ENCODE results near the gene IRF5.
"Not testable (repeated sequence)": the region's sequence is repeated elsewhere in the genome, so short reads cannot be mapped to it uniquely, and the experiment has no call there.

The IRF5 gene

GRCh38 chr7:128954830-128955802 is 17.4 kb downstream of the IRF5 start:
- DNase-seq (ENCODE audit: insufficient read length, low spot score) = no peak
- no peak for FAIRE-seq

GRCh38 chr7:128955981-128956380 is 18.3 kb downstream of the IRF5 start:
- FAIRE-seq (no peak), DNase-seq (ENCODE audit: insufficient read length, low spot score) (no peak)

DNA sequence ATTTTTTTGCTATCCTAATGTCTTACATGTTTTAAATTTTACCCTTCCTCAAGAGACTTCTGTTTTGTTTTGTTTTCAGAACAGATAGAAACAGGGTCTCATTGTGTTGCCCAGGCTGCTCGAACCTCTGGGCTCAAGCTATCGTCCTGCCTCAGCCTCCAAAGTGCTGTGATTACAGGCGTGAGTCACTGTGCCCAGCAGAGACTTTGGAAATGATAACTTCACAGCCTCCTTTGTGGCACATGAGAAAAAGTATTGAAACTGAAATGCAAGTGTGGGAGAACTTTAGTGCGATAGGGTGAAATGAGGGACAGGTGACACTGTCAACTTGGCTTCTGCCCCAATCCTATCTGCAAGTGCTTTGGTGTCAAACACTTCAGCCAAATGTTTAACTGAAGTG is 21.6 kb downstream of the IRF5 start:
- DNase-seq (ENCODE audit: insufficient read length, low spot score) (no peak), FAIRE-seq (no peak)

- DNase-seq (ENCODE audit: insufficient read length, low spot score) (no peak), FAIRE-seq (no peak)
Observed at GRCh38 chr7:128961030-128961659, 23.4 kb downstream of the IRF5 start.

DNA sequence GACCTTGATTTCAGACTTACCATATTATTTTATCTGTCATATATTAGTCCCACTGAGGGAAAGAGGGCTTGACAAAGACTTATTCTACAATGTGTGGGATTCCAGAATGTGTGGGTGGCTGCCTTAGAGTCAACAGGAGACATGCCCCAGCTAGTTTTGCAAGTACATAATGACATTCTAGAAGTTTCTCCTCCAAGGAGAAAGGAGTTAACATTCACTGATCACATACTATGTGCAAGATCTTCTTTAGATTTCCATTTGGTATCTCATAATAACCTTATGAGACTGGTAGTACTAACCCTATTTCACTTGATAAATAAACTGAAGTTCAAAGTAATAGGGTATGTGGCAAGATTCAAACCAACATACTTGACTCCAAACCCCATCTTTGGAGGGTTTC is 25.2 kb downstream of the IRF5 start:
- FAIRE-seq = no peak
- DNase-seq (ENCODE audit: insufficient read length, low spot score) = no peak

DNA sequence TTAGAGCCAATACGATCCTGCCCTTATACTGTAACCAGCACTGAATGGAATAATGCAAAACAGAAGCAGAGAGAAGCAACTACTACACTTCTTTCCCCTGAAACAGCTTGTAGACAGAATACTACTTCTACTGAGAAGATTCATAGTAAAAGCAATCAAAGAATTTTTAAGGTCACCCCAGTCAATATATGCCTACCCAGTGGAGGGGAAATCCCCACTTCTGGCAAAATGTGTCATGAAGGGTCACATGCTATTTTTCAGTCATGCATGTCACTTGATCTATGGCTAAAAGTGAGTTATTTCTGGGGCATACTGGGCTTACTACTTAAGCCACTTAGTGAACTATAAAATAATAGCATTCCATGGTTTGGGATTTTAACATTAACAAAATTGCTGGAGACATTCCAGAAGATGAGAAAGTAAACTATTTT is 25.6 kb downstream of the IRF5 start:
- DNase-seq (ENCODE audit: insufficient read length, low spot score) = no peak
- FAIRE-seq = no peak

DNA sequence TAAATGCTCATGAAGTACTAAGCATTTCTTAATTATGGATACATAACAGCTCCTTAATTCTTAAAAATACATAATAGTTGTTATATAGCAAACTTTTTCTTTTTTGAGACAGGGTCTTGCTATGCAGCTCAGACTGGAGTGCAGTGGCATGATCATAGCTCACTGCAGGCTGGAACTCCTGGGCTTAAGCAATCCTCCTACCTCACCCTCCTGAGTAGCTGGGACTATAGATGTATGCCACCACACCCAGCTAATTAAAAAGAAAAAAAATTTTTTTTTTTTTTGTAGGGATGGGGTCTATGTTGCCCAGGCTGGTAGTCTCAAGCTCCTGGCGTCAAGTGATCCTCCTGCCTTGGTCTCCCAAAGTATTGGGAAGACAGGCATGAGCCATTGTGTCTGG is 30.9 kb downstream of the IRF5 start:
- DNase-seq (ENCODE audit: insufficient read length, low spot score) = no peak
- no peak for FAIRE-seq

DNA sequence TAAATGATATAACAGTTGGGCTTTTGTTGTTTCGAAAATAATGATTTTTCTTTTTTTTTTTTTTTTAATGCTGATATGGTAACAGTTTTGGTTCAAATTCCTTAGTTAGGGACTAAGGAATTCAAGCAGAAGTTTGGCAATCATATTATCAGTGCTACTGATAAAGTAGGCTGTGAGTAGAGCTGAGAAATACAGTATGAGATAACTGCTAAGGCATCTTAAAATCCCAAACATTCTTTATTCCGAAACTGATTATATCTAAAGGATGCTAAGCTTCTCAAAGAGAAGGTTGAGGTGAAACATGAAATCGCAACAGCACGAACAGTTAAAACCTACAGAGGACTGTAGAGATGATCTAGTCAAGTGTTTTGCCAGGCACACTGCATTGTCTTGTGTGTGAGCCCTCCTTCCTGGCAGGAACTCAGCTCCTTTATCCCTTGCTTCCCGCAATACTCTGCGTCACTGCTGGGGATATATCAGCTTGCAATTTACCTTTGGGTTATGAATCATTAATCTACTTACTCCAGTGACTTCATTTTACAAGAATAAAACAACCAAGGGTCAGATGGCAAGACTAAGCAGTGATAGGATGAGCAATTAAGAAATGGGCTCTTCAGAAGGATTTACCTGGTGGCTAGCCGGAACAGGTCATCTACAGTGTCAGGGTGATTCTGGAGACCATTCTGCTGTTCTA is 36.7 kb downstream of the IRF5 start:
- DNase-seq (ENCODE audit: insufficient read length, low spot score) (no peak), FAIRE-seq (no peak)

GRCh38 chr7:128982105-128982504 is 44.4 kb downstream of the IRF5 start:
- FAIRE-seq (no peak), DNase-seq (ENCODE audit: insufficient read length, low spot score) (no peak)

DNA sequence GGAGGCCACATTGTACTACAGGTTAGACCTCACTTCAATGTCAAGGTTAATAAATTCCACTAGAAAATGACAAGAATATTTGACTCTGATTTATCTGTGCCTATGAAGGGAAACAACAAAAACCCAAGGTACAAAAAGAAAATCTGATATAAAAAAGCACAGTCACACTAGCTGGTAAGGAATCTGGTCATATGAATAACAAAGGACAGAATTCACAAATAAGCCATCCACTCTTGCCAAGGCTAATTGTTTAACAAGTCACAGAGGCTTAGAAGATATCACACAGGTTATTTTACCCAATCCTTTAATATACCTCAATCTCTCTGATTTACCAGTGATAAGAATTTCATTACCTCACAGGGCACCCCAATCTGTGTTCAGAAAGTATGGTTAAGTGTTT is 47.9 kb downstream of the IRF5 start:
- DNase-seq (ENCODE audit: insufficient read length, low spot score) (no peak), FAIRE-seq (no peak)

- FAIRE-seq = no peak
- no peak for DNase-seq (ENCODE audit: insufficient read length, low spot score)
Observed at GRCh38 chr7:128986609-128987008, 48.9 kb downstream of the IRF5 start.

GRCh38 chr7:128988372-128988771 is 50.6 kb downstream of the IRF5 start:
- no peak for FAIRE-seq
- no peak for DNase-seq (ENCODE audit: insufficient read length, low spot score)

DNA sequence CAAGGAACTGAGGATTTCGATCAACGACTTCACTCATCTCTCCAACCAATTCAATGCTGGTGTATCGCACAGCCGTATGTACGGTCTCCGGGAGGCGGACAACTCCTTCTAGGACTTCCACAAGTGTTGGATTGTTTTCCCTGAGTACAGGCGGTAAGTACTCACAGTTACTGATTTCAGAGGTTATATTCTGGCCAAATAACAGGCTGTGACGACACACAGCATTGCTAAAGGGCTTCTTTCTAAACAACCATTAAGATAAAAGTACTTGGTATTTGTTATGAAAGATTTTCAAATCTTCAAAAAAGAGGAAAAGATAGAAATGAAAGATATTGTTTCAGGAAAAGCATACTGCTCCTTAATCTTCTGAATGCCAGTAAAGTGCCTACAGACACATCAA is 52.2 kb downstream of the IRF5 start:
- FAIRE-seq (no peak), DNase-seq (ENCODE audit: insufficient read length, low spot score) (no peak)

DNA sequence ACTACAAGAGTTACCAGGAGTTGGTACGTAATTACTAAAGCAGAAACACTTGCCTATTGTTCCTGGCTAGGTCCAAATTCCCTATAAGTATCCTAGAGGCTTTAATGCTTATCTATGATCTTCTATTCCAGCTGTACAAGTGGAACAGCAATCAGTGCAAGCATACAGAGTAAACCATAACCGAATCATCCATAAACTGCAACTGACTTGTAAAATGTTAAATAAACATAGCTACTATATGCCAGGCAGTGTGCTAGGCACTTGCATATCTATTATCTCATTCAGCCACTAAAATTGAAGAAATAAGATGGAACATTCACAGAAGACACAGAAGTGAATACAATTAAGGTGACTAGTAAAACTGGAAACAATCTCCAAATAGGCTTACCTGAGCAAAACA is 55.7 kb downstream of the IRF5 start:
- FAIRE-seq (no peak), DNase-seq (ENCODE audit: insufficient read length, low spot score) (no peak)

DNA sequence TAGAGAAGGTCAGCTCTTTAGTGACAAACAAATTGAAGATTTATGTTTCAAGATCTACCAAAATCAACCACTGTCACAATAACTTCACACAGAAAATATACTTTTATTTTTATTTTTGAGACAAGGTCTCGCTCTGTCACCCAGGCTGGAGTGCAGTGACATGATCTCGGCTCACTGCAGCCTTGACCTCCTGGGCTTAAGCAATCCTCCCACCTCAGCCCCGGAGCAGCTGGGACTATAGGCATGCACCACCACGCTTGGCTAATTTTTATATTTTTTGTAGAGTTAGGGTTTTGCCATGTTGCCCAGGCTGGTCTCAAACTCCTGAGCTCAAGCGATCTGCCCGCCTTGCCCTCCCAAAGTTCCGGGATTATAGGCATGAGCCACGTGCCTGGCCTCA is 56.8 kb downstream of the IRF5 start:
- DNase-seq (ENCODE audit: insufficient read length, low spot score); FAIRE-seq: not testable (repeated sequence)

- no peak for DNase-seq (ENCODE audit: insufficient read length, low spot score)
- no peak for FAIRE-seq
Observed at GRCh38 chr7:128997181-128997580, 59.5 kb downstream of the IRF5 start.

Data from HTR-8/SVneo (cell line).